ENCODE results near the gene P2RY13. TPM values are rescaled to one million over a fixed set of nuclear protein-coding genes. Genes with fewer than 3 reads are reported as not detected.

P2RY13 gene
- total RNA-seq, 1 experiment from 2014 or later: not detected

DNA sequence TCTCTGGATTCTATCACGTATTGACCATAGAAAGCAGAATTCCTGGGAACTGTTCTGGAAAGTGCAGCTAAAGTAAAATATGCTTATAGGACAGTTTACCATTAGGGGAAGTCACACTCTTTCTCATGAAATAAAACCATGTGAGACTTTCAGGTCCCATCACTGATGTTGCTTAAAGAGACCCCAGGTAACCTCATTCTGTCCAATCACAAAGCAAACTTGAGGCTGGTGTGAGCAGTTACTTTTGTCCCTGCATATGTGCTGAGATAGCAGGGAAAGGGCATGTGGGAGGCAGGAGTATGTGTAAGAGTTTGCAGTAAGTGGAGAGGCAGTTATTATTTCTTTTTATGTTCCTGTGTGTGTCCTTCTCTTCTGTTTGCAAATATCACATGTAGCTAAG lies 28.8 kb downstream of the P2RY13 start:
- ATAC-seq (no peak), DNase-seq (ENCODE audit: low spot score) (no peak)
- CTCF ChIA-PET: no interaction called here
- no peaks in the 10 kb centered on the region for H3K36me3 Mint-ChIP-seq
- TF ChIP-seq NR2C2 (CRISPR knock-in tag; IDR thresholded peaks at IDR 0.05) (no peak), MYBL2 (CRISPR knock-in tag; IDR thresholded peaks at IDR 0.05) (no peak), EMX1 (CRISPR knock-in tag; IDR thresholded peaks at IDR 0.05) (no peak), ATF1 (CRISPR knock-in tag; IDR thresholded peaks at IDR 0.05) (no peak), USF2 (CRISPR knock-in tag; IDR thresholded peaks at IDR 0.05) (no peak), TEAD4 (CRISPR knock-in tag; IDR thresholded peaks at IDR 0.05) (no peak), TP53 (CRISPR knock-in tag; IDR thresholded peaks at IDR 0.05) (no peak), OVOL2 (CRISPR knock-in tag; IDR thresholded peaks at IDR 0.05; ENCODE audit: borderline replicate concordance) (no peak), MXD4 (CRISPR knock-in tag; IDR thresholded peaks at IDR 0.05; ENCODE audit: borderline replicate concordance) (no peak), ZBTB43 (CRISPR knock-in tag; IDR thresholded peaks at IDR 0.05) (no peak), ZMAT4 (CRISPR knock-in tag; IDR thresholded peaks at IDR 0.05) (no peak), RELA (CRISPR knock-in tag; IDR thresholded peaks at IDR 0.05; ENCODE audit: borderline replicate concordance) (no peak), ETV6 (CRISPR knock-in tag; IDR thresholded peaks at IDR 0.05) (no peak), SMAD4 (CRISPR knock-in tag; IDR thresholded peaks at IDR 0.05) (no peak), ZNF281 (CRISPR knock-in tag; IDR thresholded peaks at IDR 0.05) (no peak), AFF4 (CRISPR knock-in tag; IDR thresholded peaks at IDR 0.05; ENCODE audit: borderline replicate concordance) (no peak)
- TF ChIP-seq, protein P1, sequence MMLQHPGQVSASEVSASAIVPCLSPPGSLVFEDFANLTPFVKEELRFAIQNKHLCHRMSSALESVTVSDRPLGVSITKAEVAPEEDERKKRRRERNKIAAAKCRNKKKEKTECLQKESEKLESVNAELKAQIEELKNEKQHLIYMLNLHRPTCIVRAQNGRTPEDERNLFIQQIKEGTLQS (CRISPR knock-in tag; conservative IDR thresholded peaks at IDR 0.05): no peak
- TF ChIP-seq, protein P2, sequence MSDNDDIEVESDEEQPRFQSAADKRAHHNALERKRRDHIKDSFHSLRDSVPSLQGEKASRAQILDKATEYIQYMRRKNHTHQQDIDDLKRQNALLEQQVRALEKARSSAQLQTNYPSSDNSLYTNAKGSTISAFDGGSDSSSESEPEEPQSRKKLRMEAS (CRISPR knock-in tag; IDR thresholded peaks at IDR 0.05): no peak
- TF ChIP-seq, protein P3, sequence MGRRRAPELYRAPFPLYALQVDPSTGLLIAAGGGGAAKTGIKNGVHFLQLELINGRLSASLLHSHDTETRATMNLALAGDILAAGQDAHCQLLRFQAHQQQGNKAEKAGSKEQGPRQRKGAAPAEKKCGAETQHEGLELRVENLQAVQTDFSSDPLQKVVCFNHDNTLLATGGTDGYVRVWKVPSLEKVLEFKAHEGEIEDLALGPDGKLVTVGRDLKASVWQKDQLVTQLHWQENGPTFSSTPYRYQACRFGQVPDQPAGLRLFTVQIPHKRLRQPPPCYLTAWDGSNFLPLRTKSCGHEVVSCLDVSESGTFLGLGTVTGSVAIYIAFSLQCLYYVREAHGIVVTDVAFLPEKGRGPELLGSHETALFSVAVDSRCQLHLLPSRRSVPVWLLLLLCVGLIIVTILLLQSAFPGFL (CRISPR knock-in tag; IDR thresholded peaks at IDR 0.05; ENCODE audit: borderline replicate concordance): no peak
- H3K4me1 Mint-ChIP-seq: peaks cover 23% of the 10 kb centered on the region
- H3K4me3 Mint-ChIP-seq: no peak overlapping the region
- POLR2A ChIA-PET: no interaction called here
- H3K9me3 Mint-ChIP-seq: no peaks in the 10 kb centered on the region
- H3K27me3 Mint-ChIP-seq (ENCODE audit: low read depth): no peaks in the 10 kb centered on the region
- H3K27ac Mint-ChIP-seq: no peak overlapping the region
